ENCODE results near the gene ABI1. TPM values are rescaled to one million over a fixed set of nuclear protein-coding genes. Genes with fewer than 3 reads are reported as not detected.

Gene ABI1
- total RNA-seq, 2 experiments from 2014 or later, result 83.2 to 83.6 TPM

DNA sequence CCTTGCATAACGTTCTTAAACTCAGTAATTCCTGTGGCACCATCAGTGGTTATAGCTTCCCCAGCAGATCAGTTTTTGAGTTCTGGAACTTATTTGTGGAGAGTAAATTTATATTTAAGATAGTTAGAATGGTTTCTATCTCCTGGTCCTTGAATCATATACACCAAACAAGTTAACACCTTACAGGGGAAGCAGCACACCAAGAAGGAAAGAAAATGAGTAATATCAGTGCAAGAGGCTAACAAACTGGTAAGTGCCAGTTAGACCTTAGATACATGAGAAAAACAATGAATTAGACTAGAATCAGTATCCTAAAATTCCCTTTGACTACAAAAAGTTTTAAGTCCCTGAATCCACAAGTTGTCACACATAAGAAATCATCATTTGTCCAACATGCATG lies 54.2 kb downstream of the ABI1 start:
- Mint-ChIP-seq H3K4me3 (no peak overlapping the region), H3K27me3 (no peaks in the 10 kb centered on the region), H3K36me3 (ENCODE audit: low read depth) (peaks cover 12% of the 10 kb centered on the region), H3K9me3 (no peaks in the 10 kb centered on the region), H3K4me1 (ENCODE audit: low read depth) (peaks cover 80% of the 10 kb centered on the region), H3K27ac (no peak overlapping the region)
- Histone ChIP-seq H3K27me3 (ENCODE audit: control insufficient read depth in 1 of 2, insufficient read depth in 2 of 2, low read length in 2 of 2) (no peaks in the 10 kb centered on the region), H3K4me1 (ENCODE audit: insufficient read depth, low read length) (peaks cover 30% of the 10 kb centered on the region), H3K27ac (ENCODE audit: low read depth in 1 of 2, low read length in 2 of 2) (no peak overlapping the region), H3K4me3 (ENCODE audit: low read length) (no peak overlapping the region), H3K9me3 (ENCODE audit: control insufficient read depth in 1 of 2, insufficient read depth in 1 of 2, low read length in 2 of 2) (no peaks in the 10 kb centered on the region), H3K36me3 (ENCODE audit: insufficient read depth, low read length) (no peaks in the 10 kb centered on the region)
- ATAC-seq (ENCODE audit: poor library complexity), result no peak
- POLR2A ChIA-PET, result interaction anchor here (1.4 kb wide), 1 partner anchor 9 kb away, joined by 3 read pairs; no protein-coding TSS in a partner anchor
- no peak for DNase-seq
- CTCF ChIA-PET, result interaction anchor here (1.2 kb wide), 1 partner anchor 9 kb away, joined by 3 read pairs; no protein-coding TSS in a partner anchor
- intact Hi-C loops (cut with DNase I, micrococcal nuclease), result no loop called here
- TF ChIP-seq, protein P1, sequence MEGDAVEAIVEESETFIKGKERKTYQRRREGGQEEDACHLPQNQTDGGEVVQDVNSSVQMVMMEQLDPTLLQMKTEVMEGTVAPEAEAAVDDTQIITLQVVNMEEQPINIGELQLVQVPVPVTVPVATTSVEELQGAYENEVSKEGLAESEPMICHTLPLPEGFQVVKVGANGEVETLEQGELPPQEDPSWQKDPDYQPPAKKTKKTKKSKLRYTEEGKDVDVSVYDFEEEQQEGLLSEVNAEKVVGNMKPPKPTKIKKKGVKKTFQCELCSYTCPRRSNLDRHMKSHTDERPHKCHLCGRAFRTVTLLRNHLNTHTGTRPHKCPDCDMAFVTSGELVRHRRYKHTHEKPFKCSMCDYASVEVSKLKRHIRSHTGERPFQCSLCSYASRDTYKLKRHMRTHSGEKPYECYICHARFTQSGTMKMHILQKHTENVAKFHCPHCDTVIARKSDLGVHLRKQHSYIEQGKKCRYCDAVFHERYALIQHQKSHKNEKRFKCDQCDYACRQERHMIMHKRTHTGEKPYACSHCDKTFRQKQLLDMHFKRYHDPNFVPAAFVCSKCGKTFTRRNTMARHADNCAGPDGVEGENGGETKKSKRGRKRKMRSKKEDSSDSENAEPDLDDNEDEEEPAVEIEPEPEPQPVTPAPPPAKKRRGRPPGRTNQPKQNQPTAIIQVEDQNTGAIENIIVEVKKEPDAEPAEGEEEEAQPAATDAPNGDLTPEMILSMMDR (IDR thresholded peaks at IDR 0.05), result no peak

DNA sequence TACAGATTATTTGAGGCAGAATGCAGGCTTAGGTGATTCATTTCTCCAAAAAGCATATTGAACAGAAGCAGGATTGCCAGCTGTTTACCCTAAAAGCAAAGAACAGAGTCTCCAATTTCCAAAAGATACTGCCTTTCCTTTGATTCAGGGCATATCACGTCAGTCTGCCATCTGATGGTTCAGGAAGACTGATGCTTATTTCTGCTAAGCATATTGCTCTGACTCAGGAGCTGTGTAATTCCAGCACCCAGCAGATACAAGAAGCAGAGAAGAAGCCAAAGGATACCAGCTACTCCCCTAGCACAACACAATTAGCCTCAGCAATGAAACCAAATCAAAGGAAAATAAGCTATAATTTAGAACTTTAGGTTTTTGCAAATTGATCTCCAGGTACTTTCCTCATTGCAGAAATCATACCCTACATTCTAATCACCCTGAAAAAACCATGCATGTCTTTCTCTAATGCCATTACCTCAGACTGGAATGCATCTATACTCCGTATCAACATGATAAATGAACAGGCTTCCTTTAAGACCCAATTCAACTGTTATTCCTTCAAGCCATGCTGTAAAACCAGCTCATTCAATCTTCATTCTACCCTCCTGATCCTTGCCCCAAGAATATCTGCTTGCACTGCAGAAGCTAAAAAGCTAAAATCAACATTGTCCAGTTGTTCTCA lies 55.1 kb downstream of the ABI1 start:
- no peak for ATAC-seq (ENCODE audit: poor library complexity)
- intact Hi-C loops (cut with DNase I, micrococcal nuclease), result no loop called here

DNA sequence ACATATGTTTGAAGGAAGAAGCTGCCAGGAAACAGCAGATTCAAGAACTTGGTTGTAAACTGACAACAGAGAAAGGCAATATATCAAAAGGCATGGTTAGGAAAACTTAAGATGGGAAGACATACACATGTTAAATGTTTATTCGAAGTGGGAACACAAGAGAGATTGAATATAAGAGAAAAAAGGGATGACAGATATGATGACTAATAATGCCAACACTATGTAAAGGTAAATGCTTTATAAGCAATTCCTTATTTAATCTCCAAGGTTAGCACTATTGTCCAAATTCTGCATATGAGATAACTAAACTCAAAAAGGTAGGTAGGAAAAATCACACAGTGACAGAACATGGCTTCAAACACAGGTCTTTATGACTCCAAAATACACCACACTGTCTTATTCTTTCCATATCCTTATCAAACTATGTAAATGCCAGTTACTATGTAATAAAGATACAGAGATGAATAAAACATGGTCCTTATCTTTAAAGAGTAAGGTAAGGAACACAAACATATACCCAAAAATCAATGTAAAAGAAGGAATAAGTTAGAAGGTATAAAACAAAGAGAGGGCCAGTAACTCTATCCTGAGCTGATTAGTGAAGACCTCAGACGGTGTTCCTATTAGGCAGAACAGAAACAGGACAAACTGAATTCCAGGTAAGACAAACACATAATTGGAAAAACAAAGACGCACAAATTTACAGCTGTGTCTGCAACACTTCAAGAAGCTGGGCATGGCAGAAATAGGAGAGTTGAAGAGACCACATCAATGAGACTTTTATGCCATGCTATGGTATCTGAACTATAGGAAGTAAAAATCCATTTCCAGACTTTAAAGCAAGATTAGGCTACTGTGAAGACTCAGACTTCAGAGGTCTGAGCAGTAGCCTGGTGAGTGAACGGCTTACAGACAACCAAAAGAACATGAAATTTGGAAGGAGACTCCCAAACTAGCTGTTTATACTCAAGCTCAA lies 56.1 kb downstream of the ABI1 start:
- peaks cover 40% of the 10 kb centered on the region for H3K4me1 ChIP-seq (ENCODE audit: insufficient read depth, low read length)
- Mint-ChIP-seq H3K4me3 (peak overlapping the region; percentile 70), H3K27me3 (no peaks in the 10 kb centered on the region), H3K4me1 (ENCODE audit: low read depth) (peaks cover 91% of the 10 kb centered on the region), H3K9me3 (no peaks in the 10 kb centered on the region), H3K27ac (peak overlapping the region; percentile 5), H3K36me3 (ENCODE audit: low read depth) (peaks cover 9% of the 10 kb centered on the region)
- intact Hi-C loops (cut with DNase I, micrococcal nuclease), result no loop called here
- H3K27ac ChIP-seq (ENCODE audit: low read depth in 1 of 2, low read length in 2 of 2), result no peak overlapping the region
- TF ChIP-seq, protein P1 (IDR thresholded peaks at IDR 0.05), result no peak
- ChIA-PET POLR2A (interaction anchor here (1.2 to 1.4 kb wide), 2 partner anchors 10 to 23 kb away, joined by 3 read pairs; no protein-coding TSS in a partner anchor), CTCF (interaction anchor here (0.9 to 1.0 kb wide), 2 partner anchors 29 to 57 kb away, joined by 3 to 4 read pairs; no protein-coding TSS in a partner anchor)
- no peaks in the 10 kb centered on the region for H3K9me3 ChIP-seq (ENCODE audit: control insufficient read depth in 1 of 2, insufficient read depth in 1 of 2, low read length in 2 of 2)
- ATAC-seq (ENCODE audit: poor library complexity), result peak; percentile 75
- DNase-seq, result peak in 2 of 14 experiments; percentile 15 to 18
- no peak overlapping the region for H3K4me3 ChIP-seq (ENCODE audit: low read length)
- H3K36me3 ChIP-seq (ENCODE audit: insufficient read depth, low read length), result no peaks in the 10 kb centered on the region
- H3K27me3 ChIP-seq (ENCODE audit: control insufficient read depth in 1 of 2, insufficient read depth in 2 of 2, low read length in 2 of 2), result no peaks in the 10 kb centered on the region

More for the DNA sequence above, 55.1 kb downstream of the ABI1 start:
- H3K4me3 Mint-ChIP-seq, result peak overlapping the region; percentile 1
- peaks cover 12% of the 10 kb centered on the region for H3K36me3 Mint-ChIP-seq (ENCODE audit: low read depth)
- H3K27ac ChIP-seq (ENCODE audit: low read depth in 1 of 2, low read length in 2 of 2), result no peak overlapping the region
- no peaks in the 10 kb centered on the region for H3K27me3 Mint-ChIP-seq
- H3K27me3 ChIP-seq (ENCODE audit: control insufficient read depth in 1 of 2, insufficient read depth in 2 of 2, low read length in 2 of 2), result no peaks in the 10 kb centered on the region
- no peaks in the 10 kb centered on the region for H3K9me3 ChIP-seq (ENCODE audit: control insufficient read depth in 1 of 2, insufficient read depth in 1 of 2, low read length in 2 of 2)
- peaks cover 86% of the 10 kb centered on the region for H3K4me1 Mint-ChIP-seq (ENCODE audit: low read depth)
- H3K27ac Mint-ChIP-seq, result no peak overlapping the region
- no peak overlapping the region for H3K4me3 ChIP-seq (ENCODE audit: low read length)
- no peaks in the 10 kb centered on the region for H3K9me3 Mint-ChIP-seq
- TF ChIP-seq, protein P1 (IDR thresholded peaks at IDR 0.05), result no peak
- ChIA-PET CTCF (interaction anchor here (0.9 to 1.2 kb wide), 3 partner anchors 10 to 56 kb away, joined by 3 to 4 read pairs (median 3); no protein-coding TSS in a partner anchor), POLR2A (interaction anchor here (1.2 to 1.4 kb wide), 2 partner anchors 9 to 24 kb away, joined by 3 read pairs; no protein-coding TSS in a partner anchor)
- no peaks in the 10 kb centered on the region for H3K36me3 ChIP-seq (ENCODE audit: insufficient read depth, low read length)
- DNase-seq, result no peak
- H3K4me1 ChIP-seq (ENCODE audit: insufficient read depth, low read length), result peaks cover 32% of the 10 kb centered on the region
